ENCODE measurements around the gene ABLIM2.

The ABLIM2 gene

GRCh38 chr4:8098506-8098905 lies 60.1 kb downstream of the ABLIM2 start:
- no peak for DNase-seq

GRCh38 chr4:8097721-8098345 lies 60.8 kb downstream of the ABLIM2 start:
- no peak for DNase-seq

GRCh38 chr4:8097141-8097541 lies 61.5 kb downstream of the ABLIM2 start:
- DNase-seq: no peak

- DNase-seq: no peak
Measured at GRCh38 chr4:8096690-8097061, 61.9 kb downstream of the ABLIM2 start.

DNA sequence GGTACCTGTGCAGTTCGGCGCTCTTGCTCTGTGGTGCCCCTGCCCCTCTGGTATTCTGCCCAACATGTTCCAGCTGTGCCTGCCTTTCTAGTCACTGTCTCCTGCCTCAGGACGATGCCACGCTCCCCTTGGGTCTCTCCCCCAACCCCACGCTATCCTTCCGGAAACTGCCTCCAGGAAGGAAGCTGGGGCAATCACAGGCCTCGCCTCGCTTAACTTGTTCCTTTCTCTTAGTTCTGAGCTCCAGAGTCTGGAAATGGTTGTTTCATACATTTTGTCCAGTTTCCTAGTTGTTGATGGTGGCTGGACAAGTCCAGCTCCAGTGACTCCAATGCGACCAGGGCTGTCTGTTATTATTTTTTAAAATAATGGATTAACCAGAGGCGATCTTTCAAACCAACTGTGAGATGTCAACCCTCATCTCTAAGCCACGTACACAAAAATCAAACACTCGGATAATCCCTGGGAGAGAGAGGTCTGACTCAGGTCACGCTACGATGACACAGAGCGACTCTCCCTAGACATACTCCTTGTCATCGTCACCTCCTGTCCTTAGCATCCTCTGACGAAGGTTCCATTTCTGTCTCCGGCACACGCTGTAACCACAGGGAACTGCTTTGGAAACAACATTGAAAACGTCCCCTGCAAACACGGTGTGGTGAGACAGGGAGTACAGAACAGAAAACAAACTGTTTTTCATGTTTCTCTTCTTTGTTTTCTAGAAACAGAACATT lies 62.5 kb downstream of the ABLIM2 start:
- DNase-seq: no peak

DNA sequence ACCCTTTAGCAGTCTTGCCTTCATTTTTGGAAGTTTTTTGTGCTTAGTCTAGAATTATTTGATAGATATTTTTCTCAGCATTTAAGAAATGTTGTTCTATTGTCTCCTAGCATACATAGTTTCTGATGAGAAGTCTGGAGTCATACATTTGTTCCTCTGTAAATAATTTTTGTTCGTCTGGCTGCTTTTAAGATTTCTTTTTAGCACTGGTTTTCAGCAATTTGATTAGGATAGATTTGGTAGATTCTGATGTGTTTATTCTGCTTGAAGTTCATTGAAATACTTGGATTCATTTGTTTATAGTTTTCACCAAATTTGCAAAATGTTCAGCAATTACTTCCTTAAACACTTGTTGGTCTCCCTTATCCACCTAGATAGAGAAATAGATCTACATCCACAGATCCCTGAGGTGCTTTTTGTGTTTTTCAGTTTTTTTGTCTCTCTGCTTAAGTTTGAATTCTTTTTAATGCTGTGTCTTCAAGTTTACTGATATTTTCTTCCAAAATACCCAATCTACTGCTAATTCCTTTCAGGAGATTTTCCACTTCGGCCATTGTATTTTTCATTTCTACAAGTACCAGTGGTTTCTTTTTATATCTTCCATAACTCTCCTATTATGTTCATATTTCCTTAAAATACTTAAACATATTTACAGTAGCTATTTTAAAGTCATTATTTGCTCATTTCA lies 64.9 kb downstream of the ABLIM2 start:
- DNase-seq: no peak

DNA sequence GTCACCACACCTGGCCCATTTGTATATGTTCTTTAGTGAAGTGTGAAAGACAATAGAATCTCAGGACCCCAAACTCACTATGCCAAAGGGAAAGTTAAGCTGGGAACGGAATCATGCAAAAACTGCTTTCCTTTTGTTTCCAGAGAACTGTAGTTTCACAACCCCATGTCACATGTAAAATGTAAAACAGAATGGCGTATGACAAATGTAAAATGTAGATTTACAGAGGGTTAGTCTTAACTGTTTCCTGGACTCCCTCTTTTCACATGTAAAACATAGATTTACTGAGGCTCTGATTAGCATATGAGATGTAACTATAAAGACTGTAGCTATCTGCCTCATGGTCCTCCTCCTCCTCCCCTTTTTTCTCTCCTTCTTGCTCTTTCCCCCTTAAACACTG lies 66.3 kb downstream of the ABLIM2 start:
- DNase-seq: no peak

DNA sequence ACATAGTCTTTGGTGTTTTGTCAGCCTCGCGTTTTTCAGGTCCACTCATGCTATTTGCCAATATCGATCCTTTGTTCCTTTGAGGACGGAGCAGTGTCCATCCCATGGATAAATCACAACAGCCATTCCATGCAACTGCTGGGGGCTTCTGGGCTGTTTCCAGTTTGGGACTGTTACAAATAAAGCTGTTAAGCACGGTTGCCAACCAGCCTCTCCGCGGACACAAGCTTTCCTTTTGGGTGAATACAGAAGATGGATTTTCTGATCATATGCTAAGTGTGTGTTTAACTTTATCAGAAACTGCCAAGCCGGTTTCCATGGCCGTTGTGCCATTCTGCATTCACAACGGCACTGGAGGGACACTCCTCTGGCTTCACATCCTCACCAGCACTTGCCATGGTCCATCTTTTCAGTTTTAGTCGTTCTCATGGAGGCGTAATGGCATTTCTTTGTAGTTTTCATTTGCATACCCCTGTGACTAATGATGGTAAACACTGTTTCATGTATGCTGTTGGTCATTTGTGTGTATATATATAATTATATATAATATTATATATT lies 67.8 kb downstream of the ABLIM2 start:
- DNase-seq: no peak

GRCh38 chr4:8090312-8090711 lies 68.3 kb downstream of the ABLIM2 start:
- no peak for DNase-seq

DNA sequence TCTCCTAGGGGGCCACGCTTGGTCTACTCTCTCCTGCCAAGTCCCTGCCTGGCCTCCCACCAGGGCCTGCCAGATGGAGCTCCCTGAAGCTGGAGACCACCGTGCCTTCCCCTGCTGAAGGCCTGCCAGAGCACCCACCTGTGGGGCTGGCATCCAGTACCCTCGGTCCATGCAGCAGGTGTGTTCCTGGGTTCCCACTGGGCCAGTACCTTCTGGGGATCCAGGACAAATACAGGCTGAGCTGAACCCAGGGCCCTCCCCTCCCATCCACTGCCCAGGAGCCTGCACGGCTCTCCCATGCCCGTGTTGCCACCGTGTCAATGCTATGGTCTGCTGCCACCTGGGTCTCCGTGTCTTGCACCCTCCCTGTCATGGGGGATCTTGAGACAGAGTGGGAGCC lies 68.8 kb downstream of the ABLIM2 start:
- DNase-seq: no peak

DNA sequence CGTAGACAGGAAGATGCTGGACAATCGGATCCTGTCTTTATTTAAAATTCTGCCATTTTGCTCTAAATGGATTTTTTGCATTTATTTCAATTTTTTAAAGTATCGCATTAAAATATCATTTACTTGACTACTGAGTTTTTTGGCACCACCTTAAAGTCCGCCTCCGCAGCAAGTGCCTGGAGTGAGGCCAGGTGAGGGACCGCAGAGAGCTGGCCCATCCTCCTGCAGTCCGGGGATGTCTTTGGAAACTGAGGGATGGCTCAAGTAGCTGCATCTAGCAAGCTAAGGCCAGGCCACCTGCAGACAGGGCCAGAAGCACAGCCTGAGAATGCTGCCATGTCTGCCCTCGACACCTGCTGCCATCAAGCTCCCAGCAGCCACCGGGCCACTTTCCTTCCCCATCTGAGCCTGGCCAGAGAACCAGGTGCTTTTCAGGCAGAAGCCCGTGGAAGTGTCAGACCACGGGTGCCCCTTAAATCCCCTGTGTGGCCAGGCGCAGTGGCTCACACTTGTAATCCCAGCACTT lies 69.6 kb downstream of the ABLIM2 start:
- no peak for DNase-seq

DNA sequence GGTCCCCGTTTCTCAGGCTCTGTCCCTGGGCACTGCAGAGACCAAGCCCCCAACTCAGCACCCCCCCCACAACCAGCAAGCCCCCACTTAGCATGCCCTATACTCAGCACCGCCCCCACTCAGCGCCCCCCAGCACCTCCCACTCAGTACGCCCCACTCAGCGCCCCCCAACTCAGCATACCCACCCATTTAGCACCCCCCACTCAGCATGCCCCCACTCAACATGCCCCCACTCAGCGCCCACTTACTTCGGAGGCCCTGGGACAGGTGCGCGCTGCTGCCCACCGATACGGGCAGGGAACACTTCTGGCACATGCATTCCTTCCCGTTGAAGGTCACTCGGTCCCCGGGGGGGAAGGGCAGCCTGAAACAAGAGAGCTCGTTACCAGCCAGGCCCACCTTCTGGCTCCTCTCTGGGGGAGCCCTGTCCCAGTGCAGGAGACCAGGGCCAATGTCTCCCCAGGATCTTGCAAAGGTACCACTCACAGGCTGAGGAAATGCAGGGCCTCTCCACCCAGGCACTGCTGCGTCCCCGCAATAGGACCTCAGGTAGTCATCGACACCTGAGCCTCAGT lies 70.6 kb downstream of the ABLIM2 start:
- no peak for DNase-seq

GRCh38 chr4:8086783-8087445 lies 71.7 kb downstream of the ABLIM2 start:
- DNase-seq: no peak

DNA sequence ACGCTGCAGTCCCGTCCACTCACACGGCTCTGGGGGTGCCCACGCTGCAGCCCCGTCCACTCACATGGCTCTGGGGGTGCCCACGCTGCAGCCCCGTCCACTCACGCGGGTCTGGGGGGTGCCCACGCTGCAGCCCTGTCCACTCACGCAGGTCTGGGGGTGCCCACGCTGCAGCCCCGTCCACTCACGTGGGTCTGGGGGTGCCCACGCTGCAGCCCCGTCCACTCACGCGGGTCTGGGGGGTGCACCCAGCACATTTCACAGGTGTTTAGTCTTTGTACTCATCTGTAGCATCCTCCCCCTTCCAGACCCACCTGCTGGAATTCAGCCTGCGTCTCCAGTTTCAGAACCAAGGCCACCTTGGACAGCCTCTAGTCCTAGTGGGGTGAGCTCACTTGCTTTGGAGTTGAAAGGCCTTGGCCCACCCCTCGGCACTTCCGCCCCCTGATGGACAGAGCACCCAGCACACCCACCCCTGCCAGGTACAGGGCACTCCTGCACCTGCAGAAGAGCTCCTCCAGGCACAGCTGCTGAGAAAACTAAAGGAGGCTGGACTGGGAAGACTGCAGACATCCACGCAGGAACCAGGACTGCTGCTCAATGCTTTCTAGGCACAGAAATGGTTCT lies 73.0 kb downstream of the ABLIM2 start:
- peak in 1 of 2 experiments; percentile 44 for DNase-seq

- peak; percentile 51 to 86 for DNase-seq
Measured at GRCh38 chr4:8084712-8085490, 73.7 kb downstream of the ABLIM2 start.

- DNase-seq: no peak
Measured at GRCh38 chr4:8084031-8084660, 74.5 kb downstream of the ABLIM2 start.

- no peak for DNase-seq
Measured at GRCh38 chr4:8083086-8083825, 75.4 kb downstream of the ABLIM2 start.

DNA sequence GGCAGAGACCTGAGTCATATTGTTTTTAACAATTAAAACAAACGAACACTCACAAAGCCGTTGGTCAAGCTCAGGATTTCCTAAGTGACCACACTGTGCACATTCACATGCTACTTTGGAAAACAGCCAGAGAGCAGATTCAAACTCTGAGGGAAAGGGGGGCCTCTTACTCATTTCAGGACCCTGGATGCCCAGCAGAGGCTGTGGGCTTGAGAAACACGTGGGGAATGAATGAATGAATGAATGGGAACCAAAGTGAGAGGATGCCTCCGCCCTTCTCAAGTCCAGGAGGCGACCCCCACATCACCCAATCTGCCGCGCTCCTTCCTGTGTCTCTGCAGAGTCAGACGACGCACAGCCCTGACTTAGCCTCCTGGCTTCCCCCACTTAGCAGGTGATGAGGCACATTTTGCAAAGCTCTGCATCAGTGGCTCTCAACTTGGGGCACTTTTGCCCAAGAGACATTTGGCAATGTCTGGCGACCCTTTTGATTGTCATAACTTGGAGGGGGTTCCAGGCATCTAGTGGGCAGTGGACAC lies 76.0 kb downstream of the ABLIM2 start:
- DNase-seq: no peak

DNA sequence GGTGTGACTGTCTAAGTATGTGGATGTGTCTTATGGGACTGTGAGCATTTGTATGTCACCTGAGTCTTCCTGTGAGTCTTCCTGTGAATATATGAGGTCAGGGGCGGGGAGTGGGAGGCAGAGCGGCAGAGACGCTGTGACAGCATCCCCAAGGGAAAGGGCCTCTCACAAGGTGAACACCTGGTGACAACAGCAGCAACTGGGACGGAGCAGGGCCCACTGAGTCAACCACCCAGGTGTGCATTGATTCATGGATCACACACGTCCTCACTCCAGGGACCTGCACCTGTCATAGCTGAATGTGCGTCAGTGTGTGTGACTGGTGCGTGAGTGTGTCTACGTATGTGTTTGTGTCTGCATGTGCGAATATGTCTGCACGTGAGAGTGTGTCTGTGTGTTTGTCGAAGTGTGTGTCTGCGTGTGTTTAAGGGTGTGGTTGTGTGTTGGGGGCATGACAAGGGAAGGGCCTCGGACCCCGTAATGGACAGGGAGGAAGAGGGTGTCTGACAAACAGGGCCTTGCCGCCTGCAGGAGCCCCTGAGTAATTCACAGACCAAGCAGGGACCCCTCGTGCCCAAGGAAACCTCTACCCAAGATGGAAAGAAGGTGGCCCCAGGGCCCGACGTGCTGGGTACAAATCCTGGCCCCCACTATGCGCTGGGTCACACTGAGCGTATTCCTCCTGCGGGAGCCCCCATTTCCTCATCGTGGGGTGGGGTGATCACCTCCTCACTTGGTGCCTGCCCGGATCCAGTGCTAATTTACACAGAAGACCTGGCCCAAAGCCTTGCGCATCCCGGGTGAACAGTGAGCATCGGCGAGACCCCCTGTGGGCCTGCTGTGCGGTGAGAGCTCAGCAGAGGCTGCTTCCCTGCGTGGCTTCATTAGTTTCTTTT lies 76.7 kb downstream of the ABLIM2 start:
- DNase-seq: no peak
